HL-60 (cell line): ENCODE data around the gene UNCX.

Experiments
- DNase-seq, 2 experiments: peaks; one replicate each; pipeline ENCODE4 v3.0.0-alpha.2; 2010 to 2020; ENCODE audit warnings: low read depth in 1 of 2, low spot score in 1 of 2
- H3K27ac ChIP-seq: fragments of 250-450 bp; sonication (Bioruptor Pico); replicated peaks from 2 replicates; pipeline ENCODE4 v1.5.1; 2020; ENCODE audit warnings: mild to moderate bottlenecking, moderate library complexity
- H3K27me3 ChIP-seq: fragments of 250-450 bp; sonication (Bioruptor Pico); 2 replicates; pipeline ENCODE4 v1.5.1; 2021; ENCODE audit warnings: mild to moderate bottlenecking, moderate library complexity; ENCODE audit not compliant: insufficient read depth, poor library complexity, severe bottlenecking
- H3K4me3 ChIP-seq: replicated peaks from 2 replicates; pipeline ENCODE4 v1.5.1; 2011; ENCODE audit warnings: mild to moderate bottlenecking, control low read depth, low read length; ENCODE audit not compliant: insufficient read depth
- GABPA ChIP-seq: IDR thresholded peaks from 2 replicates; pipeline ENCODE4 v1.6.1; 2012; ENCODE audit warnings: low read depth
- POLR2AphosphoS5 ChIP-seq: IDR thresholded peaks from 2 replicates; pipeline ENCODE4 v1.6.1; 2012; ENCODE audit warnings: low read depth
- SPI1 ChIP-seq: IDR thresholded peaks from 2 replicates; pipeline ENCODE4 v1.6.1; 2012; ENCODE audit warnings: low read depth, mild to moderate bottlenecking, borderline replicate concordance
- TF ChIP-seq, protein P1 (sequence below): IDR thresholded peaks from 2 replicates; pipeline ENCODE4 v1.6.1; 2012; ENCODE audit warnings: low read depth; ENCODE audit not compliant: insufficient replicate concordance
- TF ChIP-seq, protein P2 (sequence below): IDR thresholded peaks from one replicate; pipeline ENCODE4 v1.5.1; 2011; ENCODE audit warnings: low read length, control low read depth, inconsistent platforms; ENCODE audit not compliant: insufficient read depth

UNCX gene

GRCh38 chr7:1218541-1219165 is 14.0 kb upstream of the UNCX start:
- Histone ChIP-seq H3K27ac (no peak overlapping the region), H3K4me3 (no peak overlapping the region), H3K27me3 (peaks cover 44% of the 10 kb centered on the region)
- DNase-seq: no peak
- TF ChIP-seq, protein P1, sequence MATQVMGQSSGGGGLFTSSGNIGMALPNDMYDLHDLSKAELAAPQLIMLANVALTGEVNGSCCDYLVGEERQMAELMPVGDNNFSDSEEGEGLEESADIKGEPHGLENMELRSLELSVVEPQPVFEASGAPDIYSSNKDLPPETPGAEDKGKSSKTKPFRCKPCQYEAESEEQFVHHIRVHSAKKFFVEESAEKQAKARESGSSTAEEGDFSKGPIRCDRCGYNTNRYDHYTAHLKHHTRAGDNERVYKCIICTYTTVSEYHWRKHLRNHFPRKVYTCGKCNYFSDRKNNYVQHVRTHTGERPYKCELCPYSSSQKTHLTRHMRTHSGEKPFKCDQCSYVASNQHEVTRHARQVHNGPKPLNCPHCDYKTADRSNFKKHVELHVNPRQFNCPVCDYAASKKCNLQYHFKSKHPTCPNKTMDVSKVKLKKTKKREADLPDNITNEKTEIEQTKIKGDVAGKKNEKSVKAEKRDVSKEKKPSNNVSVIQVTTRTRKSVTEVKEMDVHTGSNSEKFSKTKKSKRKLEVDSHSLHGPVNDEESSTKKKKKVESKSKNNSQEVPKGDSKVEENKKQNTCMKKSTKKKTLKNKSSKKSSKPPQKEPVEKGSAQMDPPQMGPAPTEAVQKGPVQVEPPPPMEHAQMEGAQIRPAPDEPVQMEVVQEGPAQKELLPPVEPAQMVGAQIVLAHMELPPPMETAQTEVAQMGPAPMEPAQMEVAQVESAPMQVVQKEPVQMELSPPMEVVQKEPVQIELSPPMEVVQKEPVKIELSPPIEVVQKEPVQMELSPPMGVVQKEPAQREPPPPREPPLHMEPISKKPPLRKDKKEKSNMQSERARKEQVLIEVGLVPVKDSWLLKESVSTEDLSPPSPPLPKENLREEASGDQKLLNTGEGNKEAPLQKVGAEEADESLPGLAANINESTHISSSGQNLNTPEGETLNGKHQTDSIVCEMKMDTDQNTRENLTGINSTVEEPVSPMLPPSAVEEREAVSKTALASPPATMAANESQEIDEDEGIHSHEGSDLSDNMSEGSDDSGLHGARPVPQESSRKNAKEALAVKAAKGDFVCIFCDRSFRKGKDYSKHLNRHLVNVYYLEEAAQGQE: no peak

DNA sequence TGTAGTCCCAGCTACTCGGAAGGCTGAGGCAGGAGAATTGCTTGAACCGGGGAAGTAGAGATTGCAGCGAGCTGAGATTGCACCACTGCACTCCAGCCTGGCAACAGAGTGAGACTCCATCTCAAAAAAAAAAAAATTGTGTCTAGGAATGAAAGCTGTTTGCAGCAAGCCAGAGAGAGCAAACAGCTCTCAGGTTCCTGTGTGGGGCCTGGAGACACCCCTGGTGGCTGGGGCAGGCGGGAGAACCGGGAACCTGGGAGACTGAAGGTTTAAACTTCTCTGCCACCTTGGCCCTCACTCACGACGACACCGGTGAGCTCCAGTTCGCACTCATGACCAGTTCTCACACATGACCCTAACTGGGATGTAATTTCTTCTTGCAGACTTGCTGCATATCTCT is 13.2 kb upstream of the UNCX start:
- TF ChIP-seq SPI1 (no peak), GABPA (no peak), POLR2AphosphoS5 (no peak)
- TF ChIP-seq, protein P1: no peak
- TF ChIP-seq, protein P2, sequence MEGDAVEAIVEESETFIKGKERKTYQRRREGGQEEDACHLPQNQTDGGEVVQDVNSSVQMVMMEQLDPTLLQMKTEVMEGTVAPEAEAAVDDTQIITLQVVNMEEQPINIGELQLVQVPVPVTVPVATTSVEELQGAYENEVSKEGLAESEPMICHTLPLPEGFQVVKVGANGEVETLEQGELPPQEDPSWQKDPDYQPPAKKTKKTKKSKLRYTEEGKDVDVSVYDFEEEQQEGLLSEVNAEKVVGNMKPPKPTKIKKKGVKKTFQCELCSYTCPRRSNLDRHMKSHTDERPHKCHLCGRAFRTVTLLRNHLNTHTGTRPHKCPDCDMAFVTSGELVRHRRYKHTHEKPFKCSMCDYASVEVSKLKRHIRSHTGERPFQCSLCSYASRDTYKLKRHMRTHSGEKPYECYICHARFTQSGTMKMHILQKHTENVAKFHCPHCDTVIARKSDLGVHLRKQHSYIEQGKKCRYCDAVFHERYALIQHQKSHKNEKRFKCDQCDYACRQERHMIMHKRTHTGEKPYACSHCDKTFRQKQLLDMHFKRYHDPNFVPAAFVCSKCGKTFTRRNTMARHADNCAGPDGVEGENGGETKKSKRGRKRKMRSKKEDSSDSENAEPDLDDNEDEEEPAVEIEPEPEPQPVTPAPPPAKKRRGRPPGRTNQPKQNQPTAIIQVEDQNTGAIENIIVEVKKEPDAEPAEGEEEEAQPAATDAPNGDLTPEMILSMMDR: no peak
- Histone ChIP-seq H3K27ac (no peak overlapping the region), H3K4me3 (no peak overlapping the region), H3K27me3 (peaks cover 50% of the 10 kb centered on the region)
- DNase-seq: no peak

GRCh38 chr7:1220000-1220726 is 12.5 kb upstream of the UNCX start:
- Histone ChIP-seq H3K4me3 (no peak overlapping the region), H3K27ac (no peak overlapping the region), H3K27me3 (peaks cover 46% of the 10 kb centered on the region)
- DNase-seq: no peak
- TF ChIP-seq, protein P1: no peak
- TF ChIP-seq POLR2AphosphoS5: no peak
- TF ChIP-seq, protein P2: no peak
